Mucosa of gallbladder (tissue), 1 donor: ENCODE data around the gene KRT78. TPM values are rescaled to one million over a fixed set of nuclear protein-coding genes. Genes with fewer than 3 reads are reported as not detected.

Source experiments
- DNase-seq: peaks from one replicate; pipeline ENCODE4 v3.0.0-alpha.2; 2020; ENCODE audit warnings: low spot score
- total RNA-seq: library from RNA; stranded (reverse); gene quantifications from one replicate; pipeline ENCODE4 v1.2.1, GENCODE V29; 2021
- donor health status: DM: no; HTN: no; CAD: no.

The KRT78 gene
- total RNA-seq, 1 donor from 2014 or later = not detected

- no peak for DNase-seq
Measured at GRCh38 chr12:52825961-52826360, 22.8 kb downstream of the KRT78 start.

- DNase-seq = no peak
Measured at GRCh38 chr12:52824741-52825410, 23.9 kb downstream of the KRT78 start.

- DNase-seq = no peak
Measured at GRCh38 chr12:52823761-52824450, 24.9 kb downstream of the KRT78 start.

GRCh38 chr12:52822771-52823510 is 25.9 kb downstream of the KRT78 start:
- no peak for DNase-seq

- DNase-seq = no peak
Measured at GRCh38 chr12:52821826-52822660, 26.8 kb downstream of the KRT78 start.

GRCh38 chr12:52821071-52821730 is 27.6 kb downstream of the KRT78 start:
- no peak for DNase-seq

- no peak for DNase-seq
Measured at GRCh38 chr12:52820521-52820920, 28.3 kb downstream of the KRT78 start.

- DNase-seq = no peak
Measured at GRCh38 chr12:52819731-52820510, 28.9 kb downstream of the KRT78 start.

- no peak for DNase-seq
Measured at GRCh38 chr12:52818887-52819420, 29.8 kb downstream of the KRT78 start.

- DNase-seq = no peak
Measured at GRCh38 chr12:52818388-52818787, 30.4 kb downstream of the KRT78 start.

GRCh38 chr12:52817699-52818238 is 31.0 kb downstream of the KRT78 start:
- DNase-seq = no peak

- no peak for DNase-seq
Measured at GRCh38 chr12:52817003-52817698, 31.6 kb downstream of the KRT78 start.

- DNase-seq = no peak
Measured at GRCh38 chr12:52815676-52816588, 32.9 kb downstream of the KRT78 start.

GRCh38 chr12:52815161-52815560 is 33.6 kb downstream of the KRT78 start:
- no peak for DNase-seq

- no peak for DNase-seq
Measured at GRCh38 chr12:52814710-52815155, 34.1 kb downstream of the KRT78 start.

GRCh38 chr12:52813885-52814709 is 34.7 kb downstream of the KRT78 start, which contains the start of gene KRT4:
KRT4 (minus strand) TSS chr12:52814116; CDS start chr12:52814058, 58 bp downstream.
- no peak for DNase-seq

- DNase-seq = no peak
Measured at GRCh38 chr12:52813203-52813819, 35.5 kb downstream of the KRT78 start.
